ENCODE measurements around the gene RDX.
"Not testable (repeated sequence)": the region's sequence is repeated elsewhere in the genome, so short reads cannot be mapped to it uniquely, and the experiment has no call there.

The RDX gene

GRCh38 chr11:110292146-110292545 lies 4.3 kb downstream of the RDX start:
- not testable (repeated sequence) for H2BK15ac ChIP-seq (ENCODE audit: low read depth, poor library complexity, severe bottlenecking); H3K9ac ChIP-seq (ENCODE audit: low read length); H4K91ac ChIP-seq (ENCODE audit: low read length); H3K79me1 ChIP-seq (replicated peaks; ENCODE audit: low read length, poor library complexity, severe bottlenecking); H2AK5ac ChIP-seq (ENCODE audit: low read length, severe bottlenecking); H4K8ac ChIP-seq (ENCODE audit: low read length); H3K36me3 ChIP-seq (ENCODE audit: control insufficient read depth in 1 of 2, insufficient read depth in 2 of 2, low read depth in 1 of 2, low read length in 2 of 2); H3K18ac ChIP-seq (ENCODE audit: low read depth in 1 of 2, low read length in 2 of 2); H3K4me2 ChIP-seq (ENCODE audit: low read length, poor library complexity, severe bottlenecking); H3K27ac ChIP-seq (ENCODE audit: low read length, poor library complexity, severe bottlenecking); H2AFZ ChIP-seq (ENCODE audit: low read depth, low read length); H2BK12ac ChIP-seq (ENCODE audit: low read length in 2 of 2); H2BK5ac ChIP-seq (ENCODE audit: low read depth, low read length, poor library complexity, severe bottlenecking); H3K4me1 ChIP-seq (ENCODE audit: control insufficient read depth, insufficient read depth, low read depth, low read length); DNase-seq; H3K4ac ChIP-seq (ENCODE audit: low read depth in 1 of 2, low read length in 2 of 2); H2BK120ac ChIP-seq (ENCODE audit: low read depth, low read length); H3K27me3 ChIP-seq (ENCODE audit: control insufficient read depth in 1 of 2, insufficient read depth in 1 of 2, low read length in 2 of 2); H3K4me3 ChIP-seq (ENCODE audit: insufficient read depth in 1 of 2, low read depth in 1 of 2, low read length in 2 of 2); H3K9me3 ChIP-seq (ENCODE audit: control insufficient read depth, low read length); H3K14ac ChIP-seq (ENCODE audit: low read length in 2 of 2); H3K23ac ChIP-seq (ENCODE audit: low read length in 2 of 2)
- WGBS = 100% methylated on average over 4 of the region's 4 CpGs

GRCh38 chr11:110290591-110291334 lies 5.7 kb downstream of the RDX start:
- Histone ChIP-seq H2AK5ac (ENCODE audit: low read length, severe bottlenecking) (no peak overlapping the region), H3K27ac (ENCODE audit: low read length, poor library complexity, severe bottlenecking) (no peak overlapping the region), H4K91ac (ENCODE audit: low read length) (no peak overlapping the region), H4K8ac (ENCODE audit: low read length) (no peak overlapping the region), H3K27me3 (ENCODE audit: control insufficient read depth in 1 of 2, insufficient read depth in 1 of 2, low read length in 2 of 2) (no peaks in the 10 kb centered on the region), H3K9me3 (ENCODE audit: control insufficient read depth, low read length) (no peaks in the 10 kb centered on the region), H3K4ac (ENCODE audit: low read depth in 1 of 2, low read length in 2 of 2) (no peak overlapping the region), H2BK5ac (ENCODE audit: low read depth, low read length, poor library complexity, severe bottlenecking) (no peak overlapping the region), H3K4me2 (ENCODE audit: low read length, poor library complexity, severe bottlenecking) (no peak overlapping the region), H2BK12ac (ENCODE audit: low read length in 2 of 2) (no peak overlapping the region), H3K23ac (ENCODE audit: low read length in 2 of 2) (no peak overlapping the region), H3K14ac (ENCODE audit: low read length in 2 of 2) (no peak overlapping the region), H3K36me3 (ENCODE audit: control insufficient read depth in 1 of 2, insufficient read depth in 2 of 2, low read depth in 1 of 2, low read length in 2 of 2) (peaks cover 0 to 4% of the 10 kb centered on the region in 2 experiments), H2BK120ac (ENCODE audit: low read depth, low read length) (no peak overlapping the region), H3K9ac (ENCODE audit: low read length) (no peak overlapping the region), H3K79me1 (replicated peaks; ENCODE audit: low read length, poor library complexity, severe bottlenecking) (no peaks in the 10 kb centered on the region), H3K4me3 (ENCODE audit: insufficient read depth in 1 of 2, low read depth in 1 of 2, low read length in 2 of 2) (no peak overlapping the region), H2AFZ (ENCODE audit: low read depth, low read length) (no peak overlapping the region), H3K4me1 (ENCODE audit: control insufficient read depth, insufficient read depth, low read depth, low read length) (peaks cover 6% of the 10 kb centered on the region), H3K18ac (ENCODE audit: low read depth in 1 of 2, low read length in 2 of 2) (no peak overlapping the region), H2BK15ac (ENCODE audit: low read depth, poor library complexity, severe bottlenecking) (no peak overlapping the region)
- 97% methylated on average over 6 of the region's 7 CpGs for WGBS
- no peak for DNase-seq

- H3K14ac ChIP-seq (ENCODE audit: low read length in 2 of 2) = no peak overlapping the region
- H3K4ac ChIP-seq (ENCODE audit: low read depth in 1 of 2, low read length in 2 of 2) = no peak overlapping the region
- H3K4me1 ChIP-seq (ENCODE audit: control insufficient read depth, insufficient read depth, low read depth, low read length) = peaks cover 6% of the 10 kb centered on the region
- no peak overlapping the region for H3K4me2 ChIP-seq (ENCODE audit: low read length, poor library complexity, severe bottlenecking)
- no peaks in the 10 kb centered on the region for H3K9me3 ChIP-seq (ENCODE audit: control insufficient read depth, low read length)
- no peak overlapping the region for H3K4me3 ChIP-seq (ENCODE audit: insufficient read depth in 1 of 2, low read depth in 1 of 2, low read length in 2 of 2)
- H2BK15ac ChIP-seq (ENCODE audit: low read depth, poor library complexity, severe bottlenecking) = no peak overlapping the region
- H3K9ac ChIP-seq (ENCODE audit: low read length) = no peak overlapping the region
- H2BK5ac ChIP-seq (ENCODE audit: low read depth, low read length, poor library complexity, severe bottlenecking) = no peak overlapping the region
- H2AK5ac ChIP-seq (ENCODE audit: low read length, severe bottlenecking) = no peak overlapping the region
- no peak overlapping the region for H2BK120ac ChIP-seq (ENCODE audit: low read depth, low read length)
- H3K36me3 ChIP-seq (ENCODE audit: control insufficient read depth in 1 of 2, insufficient read depth in 2 of 2, low read depth in 1 of 2, low read length in 2 of 2) = peaks cover 0 to 4% of the 10 kb centered on the region in 2 experiments
- no peak overlapping the region for H2AFZ ChIP-seq (ENCODE audit: low read depth, low read length)
- no peak overlapping the region for H2BK12ac ChIP-seq (ENCODE audit: low read length in 2 of 2)
- H4K91ac ChIP-seq (ENCODE audit: low read length) = no peak overlapping the region
- no peak for DNase-seq
- no peak overlapping the region for H3K23ac ChIP-seq (ENCODE audit: low read length in 2 of 2)
- no peak overlapping the region for H3K18ac ChIP-seq (ENCODE audit: low read depth in 1 of 2, low read length in 2 of 2)
- H3K27ac ChIP-seq (ENCODE audit: low read length, poor library complexity, severe bottlenecking) = no peak overlapping the region
- no peaks in the 10 kb centered on the region for H3K27me3 ChIP-seq (ENCODE audit: control insufficient read depth in 1 of 2, insufficient read depth in 1 of 2, low read length in 2 of 2)
- no peak overlapping the region for H4K8ac ChIP-seq (ENCODE audit: low read length)
- 93% methylated on average over 10 of the region's 10 CpGs for WGBS
- H3K79me1 ChIP-seq (replicated peaks; ENCODE audit: low read length, poor library complexity, severe bottlenecking) = no peaks in the 10 kb centered on the region
These were observed 6.9 kb downstream of the RDX start for GRCh38 chr11:110289472-110289871.

- Histone ChIP-seq H3K4me2 (ENCODE audit: low read length, poor library complexity, severe bottlenecking) (no peak overlapping the region), H2AFZ (ENCODE audit: low read depth, low read length) (no peak overlapping the region), H3K36me3 (ENCODE audit: control insufficient read depth in 1 of 2, insufficient read depth in 2 of 2, low read depth in 1 of 2, low read length in 2 of 2) (peaks cover 0 to 4% of the 10 kb centered on the region in 2 experiments), H3K79me1 (replicated peaks; ENCODE audit: low read length, poor library complexity, severe bottlenecking) (no peaks in the 10 kb centered on the region), H3K4ac (ENCODE audit: low read depth in 1 of 2, low read length in 2 of 2) (no peak overlapping the region), H3K27ac (ENCODE audit: low read length, poor library complexity, severe bottlenecking) (no peak overlapping the region), H3K27me3 (ENCODE audit: control insufficient read depth in 1 of 2, insufficient read depth in 1 of 2, low read length in 2 of 2) (no peaks in the 10 kb centered on the region), H2BK5ac (ENCODE audit: low read depth, low read length, poor library complexity, severe bottlenecking) (no peak overlapping the region), H4K91ac (ENCODE audit: low read length) (no peak overlapping the region), H2AK5ac (ENCODE audit: low read length, severe bottlenecking) (no peak overlapping the region), H4K8ac (ENCODE audit: low read length) (no peak overlapping the region), H3K9ac (ENCODE audit: low read length) (no peak overlapping the region), H3K23ac (ENCODE audit: low read length in 2 of 2) (no peak overlapping the region), H3K14ac (ENCODE audit: low read length in 2 of 2) (no peak overlapping the region), H3K4me1 (ENCODE audit: control insufficient read depth, insufficient read depth, low read depth, low read length) (peaks cover 3% of the 10 kb centered on the region), H3K18ac (ENCODE audit: low read depth in 1 of 2, low read length in 2 of 2) (no peak overlapping the region), H2BK15ac (ENCODE audit: low read depth, poor library complexity, severe bottlenecking) (no peak overlapping the region), H2BK12ac (ENCODE audit: low read length in 2 of 2) (no peak overlapping the region), H2BK120ac (ENCODE audit: low read depth, low read length) (no peak overlapping the region), H3K9me3 (ENCODE audit: control insufficient read depth, low read length) (no peaks in the 10 kb centered on the region), H3K4me3 (ENCODE audit: insufficient read depth in 1 of 2, low read depth in 1 of 2, low read length in 2 of 2) (no peak overlapping the region)
- WGBS = no CpG with 5 or more reads among the region's 1 CpG
- no peak for DNase-seq
These were observed 8.9 kb downstream of the RDX start for GRCh38 chr11:110287537-110287936.
